HL-60/S4 treated with phorbol 12-myristate 13-acetate at 8.2 ng/mL for 4 days and 3 days (cell line): ENCODE data around the gene C7orf25.

Source experiments
- in situ Hi-C: fragments of 300-500 bp; cut with MboI; formaldehyde crosslinking; loops from 2 replicates; pipeline ENCODE4 v1.15.0; 2022; ENCODE audit warnings: low sequenced_read_pairs

C7orf25 gene

DNA sequence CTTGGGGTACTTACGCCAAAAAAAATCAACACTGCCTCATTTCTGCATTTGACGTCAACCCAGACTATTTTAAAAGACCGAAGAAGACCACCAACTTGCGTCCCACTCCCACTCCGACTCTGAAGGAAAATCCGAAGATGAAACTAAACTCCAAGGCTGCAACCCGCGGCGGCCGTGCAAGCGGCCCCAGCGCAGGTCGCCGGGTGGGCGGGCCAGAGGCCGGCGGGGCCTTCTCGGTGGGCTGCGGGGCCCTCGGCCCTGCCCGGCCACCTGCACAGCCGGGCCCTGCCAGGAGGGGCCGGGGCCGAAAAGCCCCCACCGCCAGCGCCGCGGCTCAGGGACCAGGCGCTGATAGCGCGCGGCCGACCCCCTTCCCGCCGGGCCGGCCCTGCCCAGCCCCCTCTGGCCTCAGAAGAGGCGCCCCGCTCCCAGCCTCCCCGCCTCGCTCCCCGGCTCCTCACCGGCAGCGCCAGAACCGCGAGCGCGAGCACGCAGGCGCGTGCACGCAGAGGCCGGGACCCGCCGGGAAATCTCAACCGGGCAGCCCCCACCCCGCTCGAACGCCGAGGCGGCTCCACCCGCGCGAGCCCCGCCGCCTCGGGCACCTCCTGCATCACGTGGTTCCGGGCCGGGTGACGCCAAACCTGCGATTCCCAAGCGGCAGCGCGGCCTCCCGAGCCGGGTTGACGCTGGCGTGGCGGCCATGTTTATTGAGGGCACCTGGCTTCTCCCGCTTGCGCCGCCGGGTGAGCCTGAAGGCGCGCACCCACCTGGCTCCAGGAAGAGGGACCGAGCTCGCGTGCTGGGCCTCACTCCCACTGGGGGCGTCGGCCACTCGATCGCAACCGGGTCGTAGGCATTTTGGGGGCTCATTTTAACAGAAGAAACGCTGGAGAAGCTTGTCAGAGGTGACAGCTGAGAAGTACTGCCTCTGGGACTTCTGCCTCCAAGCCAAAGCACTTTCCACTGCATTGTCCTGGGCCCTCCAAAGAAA lies at the start of gene C7orf25:
Gene C7orf25, minus strand, starts transcription at position 617 of the 994 bp plus-strand sequence. CDS start 1,170 bp downstream, outside the sequence.
- in situ Hi-C loops, result no loop called here

DNA sequence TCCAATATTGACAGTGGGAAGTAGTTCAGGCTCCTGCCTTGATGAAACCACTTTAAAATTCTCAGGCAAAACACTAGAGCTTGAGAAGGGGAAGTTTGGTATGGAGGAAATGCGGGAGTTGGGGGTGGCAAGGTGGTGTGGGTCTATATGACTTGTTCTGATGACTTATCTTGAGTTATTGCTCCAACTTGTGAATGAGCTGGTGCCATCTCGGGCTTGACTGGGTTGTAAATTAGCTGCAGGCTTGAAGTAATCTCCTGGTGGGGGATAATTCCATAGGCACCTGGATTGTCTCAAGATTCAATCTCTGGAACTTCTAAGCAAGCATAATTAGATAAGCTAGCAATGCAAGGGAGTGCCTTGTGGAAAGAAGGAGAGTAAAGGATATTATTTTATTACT lies 49.3 kb upstream of the C7orf25 start:
- in situ Hi-C loops, result no loop called here

DNA sequence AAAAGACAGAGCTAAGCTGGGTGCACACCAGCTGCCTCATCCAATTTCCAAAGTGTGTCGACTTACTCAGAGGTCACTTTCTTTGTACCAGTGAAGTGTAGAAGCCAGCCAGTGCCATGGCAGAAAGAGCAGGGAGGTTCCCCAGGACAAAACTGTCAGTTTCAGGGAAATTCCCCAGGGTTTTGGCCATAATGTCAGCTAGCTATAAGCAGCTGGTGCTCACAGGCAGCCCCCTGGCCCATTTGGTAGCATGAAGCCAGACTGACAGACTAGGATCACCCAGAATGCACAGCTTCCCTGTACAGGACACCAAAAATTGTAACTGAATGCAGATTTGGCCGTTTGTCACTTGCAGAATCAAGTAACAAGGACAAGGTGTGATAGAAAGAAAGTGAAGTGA lies 48.9 kb upstream of the C7orf25 start:
- in situ Hi-C loops, result no loop called here

DNA sequence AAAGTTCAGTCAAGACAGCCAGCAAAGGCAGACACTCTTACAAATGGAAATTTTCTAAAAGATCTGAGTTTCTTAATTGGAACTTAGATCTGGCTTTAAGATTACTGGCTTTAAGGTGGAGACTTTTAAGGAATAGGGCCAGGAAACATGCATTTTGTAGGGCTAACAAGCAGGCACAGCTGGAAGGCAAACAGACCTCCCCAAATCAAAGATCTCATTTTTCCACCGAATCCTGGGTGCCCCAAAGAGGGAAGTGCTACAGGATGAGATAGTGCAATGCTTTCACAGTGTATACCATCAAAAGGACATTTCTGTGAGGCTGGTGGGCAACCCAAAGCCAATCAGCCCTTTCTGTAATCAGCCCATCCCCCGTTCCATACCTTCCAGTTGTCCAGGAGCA lies 47.7 kb upstream of the C7orf25 start:
- in situ Hi-C loops, result no loop called here

DNA sequence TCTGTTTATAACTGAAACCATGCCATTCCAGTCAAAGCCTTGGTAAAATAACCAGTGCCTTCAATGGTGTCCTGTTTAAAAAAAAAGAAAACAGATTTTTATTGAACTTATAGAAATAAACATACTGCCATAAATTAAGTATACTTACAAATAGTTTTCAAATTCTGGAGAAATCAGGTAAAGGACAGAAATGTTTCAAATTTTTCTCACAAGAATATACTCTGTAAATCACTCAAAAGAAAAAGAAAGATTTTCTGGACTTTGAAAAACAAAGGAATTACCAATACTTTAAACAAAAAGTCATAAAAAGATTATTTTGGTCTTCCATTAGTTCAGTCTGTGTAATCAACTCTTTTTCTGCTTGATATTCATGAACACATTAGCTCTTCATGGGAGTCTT lies 44.2 kb upstream of the C7orf25 start:
- in situ Hi-C loops, result no loop called here

DNA sequence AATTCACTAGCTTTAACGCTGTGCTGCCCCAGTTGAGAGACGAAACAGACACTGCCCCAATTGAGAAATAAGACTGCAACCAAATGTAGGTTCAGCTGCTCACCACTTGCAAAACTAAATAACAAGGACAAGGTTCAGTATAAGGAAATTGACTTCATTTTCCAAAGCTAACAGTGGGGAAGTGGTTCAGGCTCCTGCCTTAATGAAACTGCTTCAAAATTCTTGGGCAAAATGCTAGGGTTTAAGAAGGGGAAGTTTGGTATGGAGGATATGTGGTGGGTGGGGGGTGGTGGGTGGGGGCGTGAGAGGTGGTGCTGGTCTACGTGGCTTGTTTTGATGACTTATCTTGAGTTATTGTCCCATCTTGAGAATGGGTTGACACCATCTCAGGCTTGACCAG lies 42.1 kb upstream of the C7orf25 start:
- in situ Hi-C loops, result no loop called here

DNA sequence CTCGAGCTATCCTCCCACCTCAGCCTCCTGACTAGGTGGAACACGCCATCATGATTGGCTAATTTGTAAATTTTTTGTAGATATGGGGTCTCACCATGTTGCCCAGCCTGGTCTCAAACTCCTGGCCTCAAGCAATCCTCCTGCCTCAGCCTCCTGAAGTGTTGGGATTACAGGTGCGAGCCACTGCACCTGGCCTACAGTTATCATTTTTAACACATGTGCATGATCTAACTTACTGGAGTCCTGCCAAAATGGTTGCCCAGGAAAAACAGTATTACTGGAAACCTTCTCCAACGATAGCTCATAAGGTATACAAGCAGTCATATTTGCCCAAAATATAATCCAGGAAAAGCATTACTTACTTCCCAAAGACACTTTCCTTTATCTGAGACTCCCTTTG lies 40.5 kb upstream of the C7orf25 start:
- in situ Hi-C loops, result no loop called here

DNA sequence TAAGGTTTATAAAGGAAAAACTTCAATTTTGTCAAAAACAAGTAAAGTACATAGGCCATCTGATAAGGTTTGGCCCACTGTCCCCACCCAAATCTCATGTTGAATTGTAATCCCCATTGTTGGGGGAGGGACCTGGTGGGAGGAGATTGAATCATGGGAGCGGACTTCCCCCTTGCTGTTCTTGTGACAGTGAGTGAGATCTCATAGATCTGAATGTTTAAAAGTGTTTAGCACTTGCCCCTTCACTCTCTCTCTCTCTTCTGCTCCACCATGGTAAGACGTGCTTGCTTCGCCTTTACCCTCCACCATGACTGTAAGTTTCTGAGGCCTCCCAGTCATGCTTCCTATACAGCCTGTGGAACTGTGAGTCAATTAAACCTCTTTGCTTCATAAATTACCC lies 38.5 kb upstream of the C7orf25 start:
- in situ Hi-C loops, result no loop called here

DNA sequence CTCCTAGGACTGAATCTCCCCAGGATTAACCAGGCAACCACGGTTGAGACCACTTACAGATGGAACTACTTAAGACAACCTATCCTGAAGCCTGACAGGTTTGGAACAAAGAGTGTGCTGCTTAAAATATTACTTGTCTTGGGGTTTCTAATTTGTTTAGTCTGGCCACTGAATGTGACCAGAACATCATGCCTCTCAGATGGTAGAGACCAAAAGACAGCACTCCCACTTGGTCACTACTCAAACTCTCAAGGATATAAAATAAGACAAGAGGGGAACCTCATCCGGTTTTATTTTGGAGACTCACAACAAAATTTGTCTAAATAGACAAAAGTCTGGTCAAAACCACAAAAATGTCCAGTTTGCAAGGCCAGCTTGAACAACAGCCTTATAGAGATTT lies 35.7 kb upstream of the C7orf25 start:
- in situ Hi-C loops, result no loop called here

DNA sequence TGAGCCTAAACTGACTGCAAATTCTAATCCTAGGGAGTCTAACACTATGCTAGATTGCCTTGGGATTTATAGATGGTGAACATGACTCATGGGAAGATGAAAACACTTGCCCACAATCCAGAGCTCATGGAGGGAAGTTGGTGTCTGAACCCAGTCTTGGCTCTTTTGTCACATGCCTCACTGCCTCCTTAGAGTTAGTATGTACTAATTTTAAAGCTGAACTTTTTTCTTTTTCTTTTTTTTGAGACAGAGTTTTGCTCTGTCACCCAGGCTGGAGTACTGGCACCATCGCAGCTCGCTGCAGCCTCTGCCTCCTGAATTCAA lies 34.7 kb upstream of the C7orf25 start:
- in situ Hi-C loops, result no loop called here

DNA sequence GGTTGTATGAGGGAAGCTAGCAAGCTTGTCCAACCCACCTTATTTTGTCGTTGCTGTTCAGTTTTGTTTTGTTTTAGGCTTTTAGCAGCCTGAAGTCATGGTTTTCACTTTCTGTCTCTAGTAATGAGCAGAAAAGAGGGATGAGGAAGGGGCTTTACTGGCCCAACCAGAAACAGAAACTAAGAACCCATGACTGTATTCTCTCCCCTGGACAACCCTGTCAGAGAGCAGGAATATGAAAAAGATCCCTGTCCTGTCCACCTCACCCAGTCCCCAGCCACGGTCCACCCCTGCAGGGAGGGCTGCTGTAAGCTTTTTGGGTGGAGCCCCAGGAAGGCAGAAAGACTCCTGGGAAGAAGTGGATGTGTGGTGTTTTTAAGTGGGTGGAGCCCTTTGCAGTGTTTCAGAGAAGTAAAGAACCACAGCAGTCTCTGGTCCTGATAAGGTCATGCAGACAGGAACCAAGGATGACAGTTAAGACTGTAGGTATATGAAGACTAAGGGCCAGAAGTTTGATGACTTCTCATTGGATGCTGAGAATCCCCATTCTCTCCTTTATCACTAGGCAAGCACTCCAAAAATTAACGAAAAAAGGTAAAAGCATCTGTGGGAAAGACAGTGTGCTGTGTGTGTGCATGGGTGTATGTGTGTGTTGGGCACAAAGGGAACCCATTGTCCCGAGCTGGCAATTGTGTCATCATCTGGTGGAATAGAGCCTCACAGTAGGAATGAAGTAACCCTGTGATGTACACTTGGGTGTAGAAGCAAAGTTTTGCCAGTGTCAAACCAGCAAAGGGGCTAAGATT lies 34.2 kb upstream of the C7orf25 start:
- in situ Hi-C loops, result no loop called here

DNA sequence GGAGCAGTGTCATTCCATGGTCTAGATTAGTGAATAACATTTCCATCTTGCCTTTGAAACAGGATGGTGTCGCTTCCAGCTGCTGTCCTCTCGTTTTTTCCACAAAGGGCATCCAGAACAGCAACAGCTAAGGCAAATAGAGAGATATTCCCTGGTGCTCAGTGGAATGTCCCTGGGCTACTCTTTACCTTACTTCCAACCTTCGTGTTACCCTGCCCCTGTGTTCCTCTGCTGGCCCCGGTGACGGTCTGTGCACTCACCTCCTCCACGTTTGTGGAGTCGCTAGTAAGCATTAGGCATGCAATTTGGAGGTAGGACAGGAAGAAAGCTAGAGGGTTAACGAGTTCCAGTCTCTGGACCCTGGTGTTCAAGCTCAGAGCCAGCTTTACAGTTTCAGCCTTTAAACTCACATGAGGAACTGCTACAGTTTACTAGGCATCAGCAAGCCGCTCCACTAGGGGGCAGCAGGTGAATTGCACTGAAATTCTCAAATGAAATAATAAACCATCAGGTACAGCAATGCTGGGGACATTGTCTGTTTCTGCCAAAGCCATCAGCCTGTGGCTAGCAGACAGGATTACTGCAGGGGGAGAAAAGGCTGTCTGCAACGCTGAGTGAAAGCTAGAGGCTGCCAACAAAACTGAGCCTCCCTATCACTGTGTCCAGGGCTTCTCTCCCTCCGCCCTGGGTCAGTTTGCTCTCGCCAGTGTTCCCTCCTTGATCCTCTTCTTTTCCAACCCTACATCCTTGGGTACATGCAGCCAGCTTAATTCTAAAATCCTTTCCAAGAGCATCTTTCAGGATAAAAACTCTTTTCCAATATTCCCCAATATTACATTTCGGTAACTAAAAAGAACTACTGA lies 29.3 kb upstream of the C7orf25 start:
- in situ Hi-C loops, result no loop called here

DNA sequence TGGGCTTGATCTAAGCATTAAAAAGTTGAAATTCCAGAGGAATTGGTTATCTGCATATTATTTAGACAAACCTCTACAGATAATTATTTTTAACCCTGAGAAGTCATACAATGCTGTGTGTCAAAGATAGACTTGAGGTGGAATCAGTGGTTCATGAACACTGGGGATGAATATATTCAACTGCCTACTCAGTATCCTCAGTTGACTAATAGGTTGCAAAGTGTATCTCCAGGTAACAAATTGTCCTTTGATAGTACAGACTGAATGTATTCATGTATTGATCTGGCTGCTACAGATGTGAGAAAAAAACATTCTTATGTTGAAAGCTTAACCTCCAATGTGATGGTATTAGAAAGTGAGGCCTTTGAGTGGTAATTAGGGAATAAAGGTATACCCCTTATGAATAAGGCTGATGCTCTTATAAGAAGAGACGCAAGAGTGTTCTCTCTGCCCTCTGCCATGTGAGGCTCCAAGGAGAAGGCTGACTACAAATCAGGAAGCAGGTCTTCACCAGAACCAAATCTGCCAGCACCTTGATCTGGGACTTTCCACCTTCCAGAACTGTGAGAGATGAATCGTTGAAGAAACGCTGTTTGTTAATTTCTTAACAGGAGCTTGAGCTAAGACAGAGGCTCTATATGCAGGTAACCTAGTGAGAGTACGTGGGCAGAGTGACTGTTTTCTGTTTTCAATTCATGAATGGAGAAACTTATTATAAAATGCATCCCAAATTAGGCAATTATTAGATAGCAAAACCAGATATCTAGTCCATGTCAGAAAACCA lies 27.8 kb upstream of the C7orf25 start:
- in situ Hi-C loops, result no loop called here

DNA sequence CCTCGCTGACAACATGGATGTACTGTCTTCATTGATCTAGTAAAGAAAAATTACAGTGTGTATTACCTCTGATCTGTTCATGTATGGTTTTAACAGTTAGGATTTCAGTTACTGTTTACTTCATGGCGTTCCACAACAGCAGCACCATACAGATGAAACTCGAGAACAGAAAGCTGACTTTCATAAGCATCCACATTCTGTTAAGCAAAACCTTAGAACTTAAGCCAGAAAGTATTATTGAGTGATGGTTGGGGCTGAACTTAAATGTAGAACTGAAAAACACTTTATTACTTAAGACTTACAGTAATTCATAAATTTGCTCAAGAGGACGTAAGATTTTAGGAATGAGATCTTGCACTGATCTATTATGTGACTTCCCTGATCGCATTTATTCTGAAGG lies 24.0 kb upstream of the C7orf25 start:
- in situ Hi-C loops, result no loop called here

DNA sequence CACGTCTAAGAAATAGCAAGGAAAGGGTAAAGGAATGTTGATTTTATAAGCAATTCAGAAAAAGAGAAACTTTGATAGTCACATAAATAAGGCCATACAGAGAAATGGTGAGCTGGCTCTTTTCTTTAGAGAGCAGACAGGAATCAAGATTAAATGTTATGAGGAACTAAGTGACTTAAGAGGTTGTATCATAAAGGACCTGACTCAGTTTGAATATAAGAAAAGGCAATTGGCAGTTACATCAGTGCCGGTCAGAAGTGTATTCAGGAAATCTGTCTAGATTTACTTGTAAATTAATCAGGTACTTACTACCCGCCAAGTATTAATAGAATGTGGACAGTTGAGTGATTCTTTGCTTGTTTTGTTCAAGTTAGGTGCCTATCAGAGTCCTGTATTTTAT lies 22.4 kb upstream of the C7orf25 start:
- in situ Hi-C loops, result no loop called here

DNA sequence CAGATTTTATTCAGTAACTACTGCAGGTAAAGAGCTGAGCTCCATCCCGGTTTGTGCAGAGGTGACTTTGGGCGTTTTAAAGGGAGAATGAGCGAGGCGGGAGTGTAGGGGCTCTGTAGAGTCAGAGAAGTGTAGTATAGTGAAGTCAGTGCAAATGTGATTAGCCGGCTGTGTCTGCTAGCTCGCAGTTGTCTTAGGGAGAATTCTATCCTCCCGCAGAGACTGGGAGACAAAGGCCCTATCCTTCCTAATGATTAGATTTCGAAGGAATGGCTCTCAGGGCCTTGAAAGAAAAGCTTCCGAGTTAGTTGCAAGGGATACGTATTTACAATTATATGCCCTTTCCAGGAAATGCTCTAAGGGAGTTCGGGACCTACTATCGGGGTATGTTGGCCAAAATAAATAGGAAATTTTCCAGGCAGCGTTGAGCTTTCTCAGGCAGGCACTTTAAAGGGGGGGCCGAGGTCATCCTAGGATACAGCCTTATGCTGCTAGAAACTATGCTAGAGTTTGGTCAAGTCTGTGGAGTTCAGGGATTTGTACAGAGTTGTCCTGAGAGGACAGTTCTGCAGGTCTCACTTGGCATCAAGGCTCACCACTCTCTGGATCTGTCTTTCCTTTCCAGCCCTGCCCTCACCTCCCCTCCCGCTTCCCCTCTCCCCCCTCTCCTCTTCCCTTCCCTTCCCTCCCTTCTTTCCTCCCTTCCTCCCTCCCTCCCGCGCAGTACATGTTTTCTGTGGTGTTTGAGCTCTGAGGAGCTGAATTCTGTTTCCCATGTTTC lies 21.1 kb upstream of the C7orf25 start:
- in situ Hi-C loops, result no loop called here

DNA sequence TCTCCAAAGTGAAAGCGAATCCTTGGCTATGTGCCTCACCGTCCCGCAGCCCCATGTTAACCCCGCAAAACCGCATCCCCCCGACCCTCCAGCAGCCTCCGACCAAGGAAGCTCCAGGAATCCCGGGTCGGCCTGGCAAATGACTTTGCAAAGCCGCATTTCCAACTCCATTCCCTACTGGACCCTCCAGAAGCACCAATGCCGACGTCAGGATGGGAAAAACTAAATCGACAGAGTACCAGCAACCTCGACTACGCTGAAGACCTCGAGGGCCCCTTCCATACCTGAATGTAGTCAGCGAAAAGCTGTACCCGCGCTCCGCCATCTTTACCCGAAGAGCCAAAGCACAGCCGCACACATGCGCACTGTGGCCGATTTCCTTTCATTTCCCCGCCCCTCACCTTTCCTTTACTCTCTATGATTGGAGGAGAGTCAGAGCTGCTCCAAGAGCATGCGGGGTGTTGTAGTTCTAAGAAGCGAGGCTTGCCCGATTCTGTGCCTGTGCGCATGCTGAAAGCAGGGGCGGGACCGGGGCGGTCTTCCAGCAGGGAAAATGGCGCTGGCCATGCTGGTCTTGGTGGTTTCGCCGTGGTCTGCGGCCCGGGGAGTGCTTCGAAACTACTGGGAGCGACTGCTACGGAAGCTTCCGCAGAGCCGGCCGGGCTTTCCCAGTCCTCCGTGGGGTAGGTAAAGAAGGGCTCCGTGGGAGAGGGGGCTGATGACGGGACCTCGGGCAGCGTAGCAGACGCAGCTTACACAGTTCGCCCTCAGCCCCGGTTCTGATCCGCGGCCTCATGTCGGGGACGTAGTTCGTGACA lies 20.2 kb upstream of the C7orf25 start, which contains the start of the genes MRPL32 and PSMA2:
Gene MRPL32, plus strand, starts transcription at position 543 of the 818 bp plus-strand sequence. Its CDS starts 11 bp downstream, at position 554.
Gene PSMA2, minus strand, starts transcription at position 341 of the 818 bp plus-strand sequence. Its CDS starts 16 bp downstream, at position 325.
- in situ Hi-C loops, result no loop called here

DNA sequence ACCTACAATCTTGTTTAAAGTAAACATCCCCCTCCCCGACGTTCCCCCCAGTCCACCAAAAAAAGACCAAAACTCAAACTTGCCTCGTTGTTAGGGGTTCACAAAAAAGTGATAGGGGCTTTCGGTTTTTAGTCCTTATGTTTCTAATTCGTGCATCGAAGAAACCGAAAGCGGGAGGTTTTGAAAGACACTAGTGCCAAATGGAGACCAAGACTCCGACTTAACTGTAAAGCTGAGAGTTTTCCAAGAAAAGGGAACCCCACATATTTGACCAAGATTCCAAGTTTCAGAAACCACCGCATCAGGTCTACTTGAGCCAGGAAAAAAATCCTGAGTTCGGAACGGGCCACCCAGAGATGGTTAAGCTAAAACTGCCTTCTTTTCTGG lies 19.6 kb upstream of the C7orf25 start:
- in situ Hi-C loops, result no loop called here
